HG03103 (cell line): ENCODE measurements around the gene MEIG1.
"Not testable (repeated sequence)": the region's sequence is repeated elsewhere in the genome, so short reads cannot be mapped to it uniquely, and the experiment has no call there.

Experiments
- ATAC-seq: cut with Tn5 transposase; IDR thresholded peaks from one replicate; pipeline ENCODE4 v1.9.1; 2021; ENCODE audit warnings: low read depth; ENCODE audit not compliant: unreplicated experiment

MEIG1 gene

DNA sequence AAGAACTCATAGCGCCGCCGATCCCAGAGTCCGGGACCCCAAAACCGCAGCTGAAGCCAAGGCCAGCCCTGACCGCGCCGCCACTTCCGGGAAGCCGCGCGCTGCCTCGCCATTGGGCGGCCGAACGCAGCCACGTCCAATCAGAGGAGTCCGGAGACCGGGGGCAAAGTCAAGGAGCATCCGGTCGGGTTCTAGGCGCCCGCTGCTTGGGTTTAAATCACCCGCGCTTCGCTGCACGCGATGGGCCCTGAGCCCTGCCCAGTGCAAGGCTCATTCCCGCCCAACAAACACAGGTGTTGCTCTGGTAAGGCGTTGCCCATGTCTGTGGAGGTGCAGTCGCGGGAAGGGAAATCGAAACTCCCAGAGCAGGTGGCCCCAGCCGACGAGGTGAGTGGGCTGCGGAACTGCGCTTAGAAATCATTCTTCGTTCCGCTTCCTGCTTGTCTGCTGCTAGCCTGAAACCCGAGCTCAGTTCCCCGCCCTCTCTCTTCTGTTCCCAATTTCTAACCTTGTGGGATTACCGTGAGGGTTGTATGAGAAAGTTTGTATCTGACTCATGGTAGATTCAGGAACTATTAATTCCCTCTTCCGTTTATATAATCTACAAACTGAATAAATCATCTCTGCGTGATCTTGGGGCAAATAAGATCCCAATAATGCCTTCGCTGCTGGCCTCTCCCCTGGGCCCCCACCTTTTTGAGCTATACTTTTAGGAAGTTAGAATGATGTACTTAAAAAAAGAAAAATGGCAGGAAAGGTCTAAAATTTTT is 5.0 kb upstream of the MEIG1 start, which contains the start of gene DCLRE1C:
Gene DCLRE1C (minus strand): TSS at position 96 of the 770 bp plus-strand sequence. CDS start 86 bp downstream, at position 10.
- ATAC-seq: peak; percentile 65

DNA sequence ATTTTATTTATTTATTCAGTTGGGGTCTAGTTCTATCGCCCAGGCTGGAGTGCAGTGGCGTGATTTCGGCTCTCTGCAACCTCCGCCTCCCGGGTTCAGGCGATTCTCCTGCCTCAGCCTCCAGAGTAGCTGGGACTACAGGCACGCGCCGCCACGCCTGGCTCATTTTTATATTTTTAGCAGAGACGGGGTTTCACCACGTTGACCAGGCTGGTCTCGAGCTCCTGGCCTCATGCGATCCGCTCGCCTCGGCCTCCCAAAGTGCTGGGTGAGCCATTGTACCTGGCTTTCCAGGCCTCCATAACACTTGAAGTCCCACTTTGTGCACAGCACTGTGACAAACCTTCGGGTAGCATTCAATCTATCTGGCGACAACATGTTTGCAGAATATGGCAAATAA is 4.3 kb upstream of the MEIG1 start:
- no peak for ATAC-seq

DNA sequence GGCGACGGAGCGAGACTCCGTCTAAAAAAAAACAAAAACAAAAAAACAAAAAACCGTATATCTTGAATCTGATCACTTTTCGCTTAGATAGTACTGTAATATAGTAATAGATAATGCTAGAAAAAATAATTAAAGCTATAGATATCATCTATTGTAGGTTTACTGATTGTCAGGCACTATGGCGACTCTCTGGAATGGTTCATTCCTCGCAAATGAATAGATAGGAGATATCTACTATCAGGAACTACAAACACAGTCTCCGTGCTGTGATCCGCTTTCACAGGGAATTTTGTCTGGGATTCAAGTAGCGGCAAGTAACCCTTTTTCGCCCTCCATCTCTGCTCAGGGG is 342 bp upstream of the MEIG1 start:
- ATAC-seq: no peak

DNA sequence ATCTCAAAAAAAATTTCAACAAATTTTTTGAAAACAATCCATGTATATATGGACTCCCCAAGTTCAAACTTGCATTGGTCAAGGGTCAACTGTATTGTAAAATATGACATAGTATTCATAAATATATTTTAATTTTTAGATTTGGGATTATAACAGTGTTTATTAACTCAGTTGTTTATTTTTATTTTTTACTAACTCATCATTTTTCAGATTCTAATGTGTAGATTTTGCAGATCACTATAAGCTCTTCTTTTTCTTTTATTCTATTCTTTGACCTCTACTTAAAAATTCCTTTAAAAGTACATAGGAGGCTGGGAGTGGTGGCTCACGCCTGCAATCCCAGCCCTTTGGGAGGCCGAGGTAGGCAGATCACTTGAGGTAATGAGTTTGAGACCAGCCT is 8.7 kb downstream of the MEIG1 start:
- ATAC-seq: no peak

DNA sequence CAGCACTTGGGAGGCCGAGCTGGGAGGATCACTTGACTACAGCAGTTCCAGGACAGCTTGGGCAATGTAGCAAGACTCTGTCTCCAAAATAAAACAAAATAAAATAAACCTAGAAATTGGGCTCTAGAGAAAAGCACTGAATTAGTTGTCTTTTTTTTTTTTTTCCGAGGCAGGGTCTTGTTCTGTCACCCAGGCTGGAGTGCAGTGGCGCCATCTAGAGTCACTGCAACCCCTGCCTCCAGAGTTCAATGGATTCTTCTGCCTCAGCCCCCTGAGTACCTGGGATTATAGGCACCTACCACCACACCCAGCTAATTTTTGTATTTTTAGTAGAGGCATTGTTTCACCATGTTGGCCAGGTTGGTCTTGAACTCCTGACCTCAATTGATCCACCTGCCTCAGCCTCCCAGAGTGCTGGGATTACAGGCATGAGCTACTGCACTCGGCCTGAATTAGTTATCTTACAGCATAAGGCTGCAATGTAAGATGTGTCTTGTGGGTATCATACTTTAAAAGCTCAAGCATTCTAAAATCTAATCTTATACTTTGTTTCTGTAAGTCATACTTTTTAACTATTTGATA is 12.8 kb downstream of the MEIG1 start:
- ATAC-seq: no peak

DNA sequence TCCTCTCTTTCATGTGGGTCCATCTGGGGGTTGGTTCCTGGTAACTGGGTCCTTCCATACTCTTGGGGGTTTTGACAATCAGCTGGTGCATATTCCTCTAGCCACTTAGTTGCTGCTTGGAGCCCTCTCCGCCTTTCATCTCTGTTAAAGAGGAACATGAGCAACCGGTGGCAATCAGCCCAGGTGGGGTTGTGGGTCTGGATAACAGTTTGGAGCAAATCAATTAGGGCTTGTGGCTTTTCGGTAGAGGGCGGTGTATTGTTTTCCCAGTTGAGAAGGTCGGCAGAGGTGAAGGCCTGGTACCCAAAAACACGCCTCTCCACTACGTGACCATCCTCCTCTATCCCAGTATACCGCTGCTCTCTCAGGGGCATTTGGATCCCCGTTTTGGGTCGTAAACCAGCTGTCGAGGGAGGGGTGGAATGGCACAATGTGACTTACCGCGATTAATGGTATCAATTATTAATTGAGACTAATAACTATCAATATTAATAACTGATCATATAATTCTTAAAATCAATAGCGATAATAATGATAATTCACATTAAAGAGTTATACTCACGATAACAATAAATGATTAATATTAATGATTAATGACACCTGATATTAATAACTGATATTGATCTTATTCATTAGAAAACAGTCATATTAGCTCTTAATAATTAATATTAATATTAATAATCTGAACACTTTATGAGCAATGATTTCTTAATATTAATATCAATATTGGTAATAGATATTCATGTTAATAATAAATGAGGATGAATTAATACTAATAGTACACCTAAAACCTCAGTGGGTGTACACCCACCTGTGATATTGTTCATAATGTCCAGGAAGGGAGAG is 15.2 kb downstream of the MEIG1 start:
- not testable (repeated sequence) for ATAC-seq

DNA sequence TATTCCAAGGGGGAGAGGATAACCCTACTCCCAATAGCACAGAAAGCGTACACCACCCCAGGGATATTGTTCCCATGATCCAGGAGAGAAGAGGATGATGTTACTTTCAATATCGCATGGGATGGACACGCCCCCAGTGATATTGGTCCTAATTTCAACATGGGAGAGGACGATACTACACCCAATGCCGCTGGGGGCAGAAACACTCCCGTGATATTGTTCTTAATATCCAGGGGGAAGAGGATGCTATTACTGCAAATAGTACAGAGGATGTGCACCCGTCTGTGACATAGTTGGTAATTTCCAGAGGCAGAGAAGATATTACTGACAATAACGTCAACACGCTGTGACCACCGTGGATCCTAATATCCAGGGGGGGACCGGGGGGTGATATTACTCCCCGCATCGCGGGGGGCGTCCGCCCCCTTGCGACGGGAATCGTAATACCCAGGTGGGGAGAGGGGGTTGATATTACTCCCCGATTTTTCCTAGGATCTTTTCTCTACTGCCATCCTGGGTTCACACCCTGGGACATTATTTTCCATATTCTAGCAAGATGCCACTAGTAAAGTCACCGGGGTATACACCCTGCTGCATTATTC is 16.6 kb downstream of the MEIG1 start:
- no peak for ATAC-seq

DNA sequence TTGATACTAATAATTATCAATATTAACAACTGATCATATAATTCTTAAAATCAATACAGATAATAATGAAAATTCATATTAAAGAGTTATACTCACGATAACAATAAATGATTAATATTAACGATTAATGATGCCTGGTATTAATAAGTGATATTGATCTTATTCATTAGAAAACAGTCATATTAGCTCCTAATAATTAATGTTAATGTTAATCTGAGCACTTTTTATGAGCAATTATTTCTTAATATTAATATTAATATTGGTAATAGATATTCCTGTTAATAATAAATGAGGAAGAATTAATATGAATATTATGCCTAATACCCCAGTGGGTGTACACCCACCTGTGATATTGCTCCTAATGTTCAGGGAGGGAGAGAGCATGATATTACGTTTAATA is 23.6 kb downstream of the MEIG1 start:
- no peak for ATAC-seq

DNA sequence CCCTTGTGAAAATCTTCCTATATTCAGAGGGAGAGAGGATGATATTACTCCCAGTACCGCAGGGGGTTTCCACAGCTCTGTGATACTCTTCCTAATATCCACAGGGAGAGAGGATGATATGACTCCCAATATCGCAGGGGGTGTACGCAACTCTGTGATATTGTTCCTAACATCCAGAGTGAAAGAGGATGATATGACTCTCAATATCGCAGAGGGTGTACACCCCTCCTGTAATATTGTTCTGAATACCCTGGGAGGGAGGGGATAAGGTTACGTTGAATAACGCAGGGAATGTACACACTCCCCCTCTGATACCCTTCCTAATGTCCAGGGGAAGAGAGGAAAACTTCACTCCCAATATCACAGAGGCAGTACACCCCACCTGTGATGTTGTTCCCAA is 30.4 kb downstream of the MEIG1 start:
- not testable (repeated sequence) for ATAC-seq

DNA sequence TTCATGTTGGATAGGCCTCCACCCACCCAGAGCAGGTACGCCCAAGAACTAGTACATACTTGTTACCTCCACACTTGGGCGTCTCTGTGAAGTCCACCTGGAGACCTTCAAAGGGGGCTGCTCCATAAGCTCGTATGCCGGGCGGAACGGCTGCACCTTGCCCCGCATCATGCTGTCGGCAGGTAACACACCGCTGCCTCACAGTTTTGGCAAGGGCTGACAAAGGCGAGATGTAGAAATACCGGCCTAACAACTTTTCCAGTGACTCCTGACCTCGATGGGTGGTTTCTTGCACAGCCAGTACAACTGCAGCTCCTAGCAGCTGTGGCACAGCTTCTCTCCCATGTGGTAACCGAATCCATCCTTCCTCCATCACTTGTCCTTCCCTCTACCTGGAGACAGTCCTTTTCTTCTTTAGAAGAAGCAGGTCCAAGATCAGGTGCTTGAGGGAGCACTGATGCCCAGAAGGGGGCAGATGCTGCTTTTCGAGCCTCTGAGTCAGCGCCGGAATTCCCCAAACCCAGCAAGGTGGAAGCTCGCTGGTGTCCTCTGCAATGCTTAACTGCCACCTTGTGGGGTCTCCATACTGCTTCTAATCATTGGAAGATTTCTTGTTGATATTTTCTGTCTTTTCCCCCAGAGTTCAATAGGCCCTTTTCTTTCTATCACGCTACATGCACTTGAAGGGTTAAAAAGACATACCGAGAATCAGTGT is 32.0 kb downstream of the MEIG1 start:
- not testable (repeated sequence) for ATAC-seq

DNA sequence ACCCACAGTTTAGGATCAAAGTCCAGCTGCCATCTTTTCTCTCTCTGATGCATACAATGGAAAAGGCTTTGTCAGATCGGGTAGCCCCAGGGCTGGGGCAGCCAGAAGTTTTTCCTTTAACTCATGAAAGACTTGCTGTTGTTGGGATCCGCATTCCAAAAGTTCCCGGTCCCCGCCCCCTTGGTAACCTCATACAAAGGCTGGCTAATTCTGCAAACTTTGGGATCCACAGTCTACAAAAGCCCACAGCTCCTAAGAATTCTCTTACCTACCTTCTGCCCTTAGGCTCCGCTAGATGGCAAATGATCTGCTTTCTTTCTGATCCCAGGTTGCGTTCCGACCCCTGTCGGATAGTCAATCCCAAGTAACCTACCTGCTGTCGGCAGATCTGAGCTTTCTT is 33.1 kb downstream of the MEIG1 start:
- ATAC-seq: not testable (repeated sequence)

DNA sequence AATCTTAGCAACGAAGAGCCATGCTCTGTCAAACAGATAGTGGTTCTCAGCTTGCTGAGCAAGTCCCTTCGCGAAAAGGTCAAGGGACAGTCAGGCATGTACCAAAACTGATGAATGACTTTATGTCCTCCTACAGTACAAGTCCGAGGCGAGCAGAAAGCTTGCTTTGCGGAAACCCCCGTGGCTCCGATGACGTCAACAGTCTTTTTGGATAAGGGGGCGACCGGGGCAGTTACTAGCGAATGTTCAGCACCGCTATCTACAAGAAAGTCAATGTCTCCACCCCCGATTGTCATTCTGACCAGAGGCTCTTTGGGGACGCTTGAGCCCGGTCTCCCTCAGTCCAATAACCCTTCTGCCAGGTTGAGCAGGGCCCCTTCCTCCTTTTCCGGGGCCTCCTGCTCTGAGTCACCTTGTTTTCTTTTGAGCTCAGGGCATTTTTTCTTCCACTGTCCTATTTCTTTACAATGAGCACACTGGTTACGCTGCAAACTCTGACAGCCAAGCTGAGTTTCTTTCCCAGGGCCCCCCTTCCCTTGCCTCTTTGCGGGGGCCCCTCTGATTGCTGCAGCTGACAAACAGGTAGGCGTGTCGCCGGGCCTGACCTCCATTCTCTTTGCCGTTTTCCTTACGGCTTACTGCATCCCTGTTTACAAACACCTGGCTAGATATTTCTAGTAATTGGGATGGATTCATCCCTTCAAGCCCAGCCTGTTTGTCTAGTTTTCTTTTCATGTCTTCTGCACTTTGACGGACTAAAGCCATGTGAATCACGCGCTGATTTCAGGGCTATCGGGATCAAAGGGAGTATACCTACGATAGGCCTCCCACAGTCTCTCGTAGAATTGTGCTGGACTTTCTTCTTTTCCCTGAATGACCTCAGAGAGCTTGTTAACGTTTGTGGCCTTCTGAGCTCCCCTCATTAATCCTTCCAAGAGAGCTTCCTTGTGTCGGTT is 34.6 kb downstream of the MEIG1 start:
- not testable (repeated sequence) for ATAC-seq

DNA sequence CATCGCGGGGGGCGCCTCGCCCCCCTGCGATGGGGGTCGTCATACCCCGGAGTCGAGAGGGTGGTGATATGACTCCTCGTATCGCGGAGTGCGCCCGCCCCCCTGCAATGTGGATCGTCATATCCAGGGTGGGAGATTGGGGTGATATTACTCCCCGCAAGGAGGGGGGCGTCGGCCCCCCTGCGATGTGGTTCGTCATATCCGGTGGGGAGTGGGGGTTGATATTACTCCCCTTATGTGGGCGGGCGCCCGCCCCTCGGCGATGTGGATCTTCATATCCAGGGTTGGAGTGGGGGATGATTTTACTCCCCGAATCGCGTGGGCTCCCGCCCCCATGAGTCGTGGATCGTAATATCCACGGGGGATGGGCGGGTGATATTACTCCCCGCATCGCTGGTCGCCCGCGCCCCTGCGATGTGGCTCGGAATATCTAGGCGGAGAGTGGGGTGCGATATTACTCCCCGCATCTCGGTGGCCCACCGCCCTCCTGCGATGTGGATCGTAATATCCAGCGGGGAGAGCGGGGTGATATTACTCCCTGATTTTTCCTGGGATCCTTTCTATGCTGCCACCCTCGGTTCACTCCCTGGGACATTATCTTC is 36.9 kb downstream of the MEIG1 start:
- no peak for ATAC-seq

DNA sequence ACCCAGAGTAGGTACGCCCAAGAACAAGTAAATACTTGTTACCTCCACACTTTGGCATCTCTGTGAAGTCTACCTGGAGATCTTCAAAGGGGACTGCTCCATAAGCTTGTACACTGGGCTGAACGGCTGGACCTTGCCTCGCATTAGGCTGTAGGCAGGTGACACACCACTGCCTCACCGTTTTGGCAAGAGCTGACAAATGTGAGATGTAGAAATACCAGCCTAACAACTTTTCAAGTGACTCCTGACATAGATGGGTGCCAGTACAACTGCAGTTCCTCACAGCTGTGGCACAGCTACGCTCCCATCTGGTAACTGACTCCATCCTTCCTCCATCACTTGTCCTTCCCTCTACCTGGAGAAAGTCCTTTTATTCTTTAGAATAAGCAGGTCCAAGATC is 54.3 kb downstream of the MEIG1 start:
- ATAC-seq: not testable (repeated sequence)

DNA sequence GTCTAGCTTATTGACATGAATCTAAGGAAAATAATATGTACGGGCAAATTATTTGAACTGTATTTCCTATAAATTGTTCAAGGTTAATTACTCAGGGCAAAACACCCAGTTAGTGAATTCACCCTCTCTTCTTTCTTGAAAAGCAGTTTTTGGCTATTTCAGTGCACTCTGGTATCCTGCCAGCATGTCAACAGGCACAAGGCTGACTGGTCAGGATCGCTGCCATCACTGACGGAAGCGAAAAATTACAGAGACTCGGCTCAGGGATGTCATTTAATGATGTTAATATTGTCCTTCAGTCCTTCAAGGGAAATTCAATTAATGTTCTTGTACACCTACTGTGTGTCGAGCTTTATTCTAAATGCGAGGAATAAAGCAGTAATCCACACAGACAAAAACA is 56.3 kb downstream of the MEIG1 start:
- no peak for ATAC-seq

DNA sequence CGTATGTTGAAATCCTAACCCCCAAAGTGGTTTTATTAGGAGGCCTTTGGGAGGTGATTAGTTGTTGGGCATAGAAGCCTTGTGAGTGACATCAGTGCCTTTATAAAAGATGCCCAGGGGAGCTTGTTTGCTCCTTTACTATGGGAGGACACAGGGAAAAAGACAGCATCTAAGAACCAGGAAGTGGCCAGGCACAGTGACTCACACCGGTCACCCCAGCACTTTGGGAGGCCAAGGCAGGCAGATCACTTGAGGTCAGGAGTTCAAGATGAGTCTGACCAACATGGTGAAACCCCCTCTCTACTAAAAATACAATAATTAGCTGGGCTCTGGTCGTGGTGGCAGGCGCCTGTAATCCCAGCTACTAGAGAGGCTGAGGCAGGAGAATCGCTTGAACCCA is 61.8 kb downstream of the MEIG1 start:
- not testable (repeated sequence) for ATAC-seq
